Fibroblast of skin of back (primary cell): ENCODE data around the gene CDK5.
A peak's percentile ranks its signal among the peaks of the same experiment; 100 is the strongest.
"Not testable (repeated sequence)": the region's sequence is repeated elsewhere in the genome, so short reads cannot be mapped to it uniquely, and the experiment has no call there.

Experiments used
- DNase-seq: peaks from one replicate; pipeline ENCODE4 v3.0.0-alpha.2; 2013

Gene CDK5

GRCh38 chr7:151033864-151034249, 23.8 kb downstream of the CDK5 start:
- no peak for DNase-seq

DNA sequence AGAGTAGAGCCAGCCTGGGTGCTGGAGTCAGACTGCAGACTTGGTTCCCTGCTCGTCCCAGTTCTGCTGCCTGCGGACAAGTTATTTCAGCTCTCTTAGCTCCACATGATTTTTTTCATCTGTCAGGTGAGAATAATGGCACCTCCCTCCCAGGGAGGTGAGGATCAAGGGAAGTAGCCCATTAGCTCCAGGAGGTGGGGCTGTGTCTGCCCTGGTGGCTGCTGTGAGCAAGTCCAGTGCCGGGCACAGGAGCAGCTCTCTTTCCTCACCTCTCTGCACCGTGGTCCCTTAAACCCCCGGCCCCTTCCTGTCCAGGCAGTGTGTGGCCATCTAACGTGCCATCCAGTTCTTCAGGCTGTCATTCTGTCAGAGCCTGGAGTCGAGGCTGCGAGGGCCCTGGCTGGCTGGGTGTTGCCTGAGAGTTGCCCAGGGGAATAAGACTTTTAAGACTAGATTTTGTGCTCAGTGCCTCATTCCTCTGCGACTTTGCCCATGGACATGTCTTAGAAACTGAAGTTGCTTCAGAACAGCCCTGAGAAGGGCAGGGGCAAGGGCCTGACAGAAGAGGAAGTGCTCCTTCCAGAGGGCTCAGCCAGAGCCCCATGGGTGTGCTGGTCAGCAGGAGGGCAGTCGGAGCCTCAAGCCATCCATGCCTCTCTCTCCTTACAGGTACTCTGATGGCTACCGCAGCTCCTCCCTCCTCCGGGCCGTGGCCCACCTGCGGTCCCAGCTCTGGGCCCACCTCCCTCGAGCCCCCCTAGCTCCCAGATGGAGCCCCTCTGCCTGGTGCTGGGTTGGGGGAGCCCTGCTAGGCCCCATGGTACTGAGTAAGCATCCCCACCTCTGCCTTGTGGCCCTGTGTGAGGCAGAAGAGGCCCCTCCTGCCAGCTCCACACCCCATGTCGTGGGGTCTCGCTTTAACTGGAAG, 24.5 kb downstream of the CDK5 start:
- no peak for DNase-seq

GRCh38 chr7:151031011-151031410, 26.7 kb downstream of the CDK5 start:
- no peak for DNase-seq

DNA sequence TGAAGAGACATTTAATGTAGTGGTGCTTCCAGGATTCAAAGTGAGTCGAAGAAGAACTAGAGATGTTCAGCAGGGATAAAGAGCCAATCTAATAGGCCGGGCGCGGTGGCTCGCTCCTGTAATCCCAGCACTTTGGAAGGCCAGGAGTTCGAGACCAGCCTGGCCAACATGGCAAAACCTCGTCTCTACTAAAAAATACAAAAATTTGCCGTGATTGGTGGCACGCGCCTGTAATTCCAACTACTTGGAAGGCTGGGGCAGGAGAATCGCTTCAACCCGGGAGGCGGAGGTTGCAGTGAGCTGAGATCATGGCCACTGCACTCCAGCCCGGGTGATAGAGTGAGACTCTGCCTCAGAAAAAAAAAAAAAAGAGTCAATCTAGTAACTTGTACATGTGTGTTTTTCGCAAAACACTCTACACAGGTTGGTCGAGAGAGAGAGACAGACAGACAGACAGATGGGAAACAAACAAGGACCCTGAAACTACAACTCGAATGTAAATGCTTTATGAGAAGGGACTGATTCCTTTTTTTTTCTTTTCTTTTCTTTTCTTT, 28.7 kb downstream of the CDK5 start:
- no peak for DNase-seq

- peak; percentile 98 for DNase-seq
Observed at GRCh38 chr7:151028131-151028947, 29.4 kb downstream of the CDK5 start, which contains the start of gene ABCB8. Gene ABCB8 (plus strand): TSS chr7:151028450. CDS start chr7:151028516, 66 bp downstream.

- not testable (repeated sequence) for DNase-seq
Observed at GRCh38 chr7:151027728-151028130, 30.0 kb downstream of the CDK5 start.

GRCh38 chr7:151026771-151027727, 30.6 kb downstream of the CDK5 start:
- DNase-seq: not testable (repeated sequence)

DNA sequence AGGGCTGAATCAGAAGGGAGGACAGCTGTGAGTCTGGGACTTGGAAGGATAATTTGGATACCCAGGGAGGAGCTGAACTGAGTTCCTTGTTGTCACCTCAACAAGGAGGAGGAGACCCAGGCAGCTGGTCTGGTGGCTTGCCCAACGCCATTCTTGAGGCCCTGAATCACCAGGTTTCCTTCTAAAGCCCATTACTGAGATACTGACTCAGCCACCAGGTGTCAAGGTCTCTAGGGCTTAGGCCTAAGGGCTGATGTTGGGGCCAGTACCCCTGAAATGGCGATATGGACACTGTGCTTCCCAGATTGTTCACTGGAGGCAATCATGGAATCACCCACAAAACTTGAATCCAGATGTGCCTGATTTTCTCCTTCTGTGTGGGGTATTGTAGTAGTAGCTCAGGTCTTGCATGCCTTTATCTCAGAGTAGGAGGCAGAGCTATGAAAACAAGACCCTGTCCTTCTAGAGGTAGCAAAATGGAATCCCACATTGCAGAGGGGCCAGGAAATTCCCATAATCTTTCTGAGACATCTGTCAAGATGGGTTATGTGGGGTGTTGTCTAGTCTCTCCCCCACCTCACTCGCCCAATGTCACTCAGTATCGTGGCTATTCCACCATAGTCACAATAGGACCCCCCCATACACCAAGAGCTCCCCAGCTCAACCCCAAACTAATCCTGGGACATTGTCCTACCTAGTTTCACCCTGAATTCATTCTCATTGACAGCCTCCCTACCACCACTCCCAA, 31.6 kb downstream of the CDK5 start:
- no peak for DNase-seq

- DNase-seq: no peak
Observed at GRCh38 chr7:151024435-151025056, 33.2 kb downstream of the CDK5 start, which contains the start of gene ATG9B. Gene ATG9B (minus strand): TSS chr7:151024494. CDS start chr7:151024423, 71 bp downstream.

DNA sequence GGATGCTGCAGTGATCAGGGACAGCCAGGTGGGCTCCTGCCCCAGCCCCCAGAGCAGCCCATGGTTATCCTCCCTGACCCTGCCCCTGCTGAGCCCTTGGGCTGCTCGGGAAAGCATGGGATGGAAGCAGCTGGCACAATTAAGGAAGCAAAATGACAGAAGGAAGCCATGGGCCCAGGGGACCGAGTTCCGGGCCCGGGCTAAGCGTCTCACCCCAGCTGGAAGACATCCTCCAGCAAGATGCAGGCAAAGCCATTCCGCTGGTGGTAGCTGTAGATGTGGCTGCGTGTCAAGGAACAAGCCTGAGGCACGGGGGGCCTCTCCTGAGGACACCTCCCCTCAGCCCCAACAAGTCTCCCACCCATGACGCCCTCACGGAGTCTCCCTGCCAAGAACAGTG, 34.5 kb downstream of the CDK5 start:
- no peak for DNase-seq

DNA sequence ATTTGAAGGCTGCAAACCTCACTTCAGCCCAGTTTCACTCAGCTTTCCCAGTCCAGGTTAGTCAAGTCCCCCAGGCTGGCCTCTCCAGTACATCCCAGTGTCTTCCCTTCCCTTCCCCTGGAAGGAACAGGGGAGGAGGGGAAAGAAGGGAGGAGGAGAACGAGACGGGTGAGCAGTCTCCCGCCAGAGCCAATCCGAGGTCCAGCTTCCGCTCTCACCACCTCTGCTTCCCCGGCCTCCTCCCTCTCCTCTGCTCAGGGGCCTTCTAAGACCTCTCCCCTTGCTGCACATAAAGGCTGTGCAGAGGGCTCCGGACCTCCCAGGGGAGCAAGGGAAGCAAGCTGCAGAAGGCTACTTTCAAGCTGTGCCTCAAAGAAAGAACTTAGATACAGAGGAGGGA, 37.5 kb downstream of the CDK5 start:
- no peak for DNase-seq

DNA sequence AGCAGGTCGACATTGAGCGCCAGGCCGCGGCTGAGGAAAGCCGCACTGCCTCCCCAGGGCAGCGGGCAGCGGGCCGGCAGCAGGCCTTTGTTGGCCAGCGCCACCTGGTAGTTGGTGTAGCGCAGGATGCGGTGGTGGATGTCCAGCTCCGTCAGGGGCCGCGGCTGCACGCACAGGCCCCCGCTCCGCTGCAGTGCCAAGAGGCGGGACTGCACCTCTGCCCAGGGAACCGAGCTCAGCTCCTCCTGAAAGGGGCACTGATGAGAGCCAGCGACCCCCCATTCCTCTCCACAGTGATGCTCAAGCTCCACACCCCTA, 38.6 kb downstream of the CDK5 start:
- no peak for DNase-seq

DNA sequence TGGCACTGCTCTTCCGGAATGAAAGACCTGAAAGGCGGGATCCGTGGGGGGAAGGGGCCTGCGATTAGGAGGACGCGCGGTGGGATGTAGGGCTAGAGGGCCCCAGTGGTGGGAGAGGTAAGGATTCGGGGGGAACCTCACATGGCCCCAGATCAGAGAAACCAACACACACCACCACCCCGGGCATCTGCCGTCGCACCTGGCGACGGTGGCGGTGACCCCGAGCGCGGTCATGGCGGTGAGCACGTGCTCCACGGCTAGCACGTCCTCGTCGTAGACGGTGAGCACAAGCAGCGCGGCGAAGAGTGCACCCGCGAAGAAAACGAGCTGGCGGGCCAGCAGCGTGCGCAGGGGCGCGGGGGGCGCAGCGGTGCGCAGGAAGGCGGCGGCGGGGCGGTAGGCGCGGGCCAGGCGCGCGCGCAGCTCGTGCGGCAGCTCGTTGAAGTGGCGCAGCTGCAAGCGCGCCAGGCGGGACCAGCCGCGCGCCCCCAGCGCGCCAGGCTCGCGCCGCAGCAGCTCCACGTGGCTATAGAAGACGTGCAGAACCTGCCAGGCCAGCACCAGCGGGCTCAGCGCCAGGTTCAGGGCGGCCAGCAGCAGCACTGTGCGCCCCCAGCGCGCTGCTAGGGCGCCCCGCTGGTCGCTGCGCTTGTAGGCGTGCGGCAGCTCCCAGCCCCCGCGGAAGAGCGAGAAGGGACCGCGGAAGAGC, 39.1 kb downstream of the CDK5 start:
- peak; percentile 53 for DNase-seq

DNA sequence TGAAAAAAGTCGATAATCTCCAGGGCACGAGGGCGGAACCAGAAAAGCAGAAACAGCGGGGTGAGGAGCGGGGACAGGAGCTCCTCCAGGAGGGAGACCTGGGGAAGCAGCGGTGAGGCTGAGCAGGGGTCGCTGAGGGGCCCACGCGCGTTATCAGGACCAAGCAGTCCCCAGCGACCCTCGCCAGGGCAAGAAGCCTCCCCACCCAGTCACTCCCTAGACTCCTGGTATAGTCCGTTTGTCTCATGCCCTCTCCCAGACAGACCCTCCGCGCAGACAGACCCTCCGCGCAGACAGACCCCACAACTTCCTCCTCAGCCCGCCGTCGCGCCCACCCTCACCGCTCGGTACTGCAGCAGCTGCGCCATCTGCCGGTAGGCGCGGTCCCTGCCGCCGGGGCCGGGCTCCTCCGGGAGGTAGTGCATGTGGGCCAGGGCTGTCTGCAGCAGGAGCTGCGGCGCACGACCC, 39.7 kb downstream of the CDK5 start:
- peak; percentile 44 for DNase-seq

DNA sequence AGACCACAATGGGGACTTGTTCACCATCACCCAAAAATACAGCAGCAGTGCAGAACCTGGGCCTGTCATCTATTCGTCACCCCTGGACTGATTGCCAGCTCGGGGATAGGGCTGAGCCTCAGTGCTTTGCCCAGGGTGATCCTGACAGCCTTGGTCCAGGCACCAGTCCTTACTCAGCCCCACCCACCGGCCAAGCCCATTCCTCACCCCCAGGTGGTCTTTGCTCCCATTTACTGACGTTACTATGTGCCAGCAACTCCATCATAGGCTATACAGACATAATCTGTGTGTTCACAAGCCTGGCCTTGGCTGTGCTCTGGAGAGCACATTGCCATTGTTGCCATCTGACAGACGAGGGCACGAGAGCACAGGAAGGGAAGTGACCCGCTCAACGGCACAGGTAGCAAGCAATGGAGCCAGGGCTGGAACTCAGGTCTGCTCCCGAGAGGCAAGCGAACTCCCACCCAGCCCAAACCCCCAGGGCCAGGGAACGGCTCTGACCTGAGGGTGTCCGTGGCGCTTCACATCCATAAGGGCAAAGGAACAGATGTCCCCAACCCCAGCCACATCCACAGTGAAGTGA, 40.2 kb downstream of the CDK5 start:
- DNase-seq: no peak

- no peak for DNase-seq
Observed at GRCh38 chr7:151016942-151017341, 40.8 kb downstream of the CDK5 start.

DNA sequence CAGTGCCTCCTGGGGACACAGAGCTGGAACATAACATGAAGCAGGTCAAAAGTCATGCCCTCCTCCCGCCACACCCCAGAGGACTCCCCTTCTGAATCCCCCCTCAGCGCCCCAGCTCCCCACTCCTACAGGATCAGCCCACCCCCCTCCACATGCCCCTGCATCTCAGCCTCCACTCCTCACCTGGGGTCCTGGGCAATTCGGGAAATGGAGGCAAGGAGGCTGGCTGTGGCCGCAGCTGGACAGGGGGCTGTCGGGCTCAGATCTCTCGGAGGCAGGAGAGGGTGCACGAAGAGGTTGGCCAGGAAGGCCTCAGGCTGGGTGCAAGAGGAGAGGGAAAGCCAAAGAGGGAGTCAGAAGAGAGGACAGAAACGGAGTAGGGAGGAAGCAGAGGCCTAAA, 41.2 kb downstream of the CDK5 start:
- DNase-seq: no peak

DNA sequence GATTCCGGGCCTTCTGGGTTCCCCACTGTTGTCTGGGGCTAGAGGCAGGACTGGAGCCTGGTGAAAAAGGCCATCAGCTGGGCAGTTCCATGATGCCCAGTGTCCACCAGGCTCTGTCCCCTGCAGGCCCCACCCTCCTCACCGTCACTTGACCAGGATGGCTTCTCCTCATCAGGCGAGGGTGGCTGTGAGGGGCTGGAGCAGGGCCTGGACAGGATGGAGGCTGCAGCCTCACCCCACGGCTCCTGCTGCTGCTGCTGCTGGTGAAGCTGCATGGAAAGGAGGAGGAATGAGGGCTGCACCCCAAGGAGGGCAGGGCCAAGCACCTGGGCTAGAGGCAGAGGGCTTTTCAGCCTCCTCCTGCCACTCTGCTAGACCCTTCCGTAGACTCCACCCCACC, 41.7 kb downstream of the CDK5 start:
- no peak for DNase-seq

GRCh38 chr7:151014950-151015349, 42.7 kb downstream of the CDK5 start:
- no peak for DNase-seq
